Measurements from ENCODE around the gene RBM47.

RBM47 gene

GRCh38 chr4:40600850-40601249 is 28.8 kb downstream of the RBM47 start:
- ChIA-PET CTCF (no interaction called here), POLR2A (no interaction called here)
- TF ChIP-seq ZNF174 (tag by site-specific recombination; IDR thresholded peaks at IDR 0.05) = no peak
- no peak for TF ChIP-seq ZNF660 (tag by site-specific recombination; IDR thresholded peaks at IDR 0.05)
- no peak for TF ChIP-seq ZNF701 (tag by site-specific recombination; IDR thresholded peaks at IDR 0.05)
- no peak for TF ChIP-seq GLI2 (tag by site-specific recombination; IDR thresholded peaks at IDR 0.05; ENCODE audit: borderline replicate concordance, low read depth)
- TF ChIP-seq ZNF488 (tag by site-specific recombination; IDR thresholded peaks at IDR 0.05) = no peak
- TF ChIP-seq ZNF202 (tag by site-specific recombination; IDR thresholded peaks at IDR 0.05; ENCODE audit: borderline replicate concordance) = no peak
- no peak for TF ChIP-seq OSR2 (tag by site-specific recombination; IDR thresholded peaks at IDR 0.05)
- TF ChIP-seq ZNF274 (IDR thresholded peaks at IDR 0.05; ENCODE audit: low read length) = no peak
- TF ChIP-seq ZNF274 (tag by site-specific recombination; IDR thresholded peaks at IDR 0.05; ENCODE audit: borderline replicate concordance) = no peak
- TF ChIP-seq ZNF433 (tag by site-specific recombination; IDR thresholded peaks at IDR 0.05; ENCODE audit: low read depth) = no peak
- no peak for TF ChIP-seq INSM2 (tag by site-specific recombination; IDR thresholded peaks at IDR 0.05)
- TF ChIP-seq ZNF416 (tag by site-specific recombination; IDR thresholded peaks at IDR 0.05) = no peak
- TF ChIP-seq ZNF639 (tag by site-specific recombination; IDR thresholded peaks at IDR 0.05) = no peak
- TF ChIP-seq ZNF596 (tag by site-specific recombination; IDR thresholded peaks at IDR 0.05) = no peak
- TF ChIP-seq ZNF658 (tag by site-specific recombination; IDR thresholded peaks at IDR 0.05) = no peak
- no peak for TF ChIP-seq GLIS1 (tag by site-specific recombination; IDR thresholded peaks at IDR 0.05)
- no peak for TF ChIP-seq ZNF843 (tag by site-specific recombination; IDR thresholded peaks at IDR 0.05)
- no peak for TF ChIP-seq REST (tag by site-specific recombination; IDR thresholded peaks at IDR 0.05)
- TF ChIP-seq ZNF791 (tag by site-specific recombination; IDR thresholded peaks at IDR 0.05) = no peak
- TF ChIP-seq ZNF560 (tag by site-specific recombination; IDR thresholded peaks at IDR 0.05; ENCODE audit: borderline replicate concordance) = no peak
- TF ChIP-seq ZNF280D (tag by site-specific recombination; IDR thresholded peaks at IDR 0.05) = no peak

More at GRCh38 chr4:40600850-40601249, 28.8 kb downstream of the RBM47 start:
- H3K4me1 ChIP-seq (ENCODE audit: control insufficient read depth, insufficient read depth, low read length) = no peaks in the 10 kb centered on the region
- no peaks in the 10 kb centered on the region for H3K9me3 ChIP-seq (ENCODE audit: control insufficient read depth, insufficient read depth, low read depth, low read length)
- no peaks in the 10 kb centered on the region; a peak in 1 of 3 replicates for H3K36me3 ChIP-seq (ENCODE audit: control insufficient read depth in 2 of 2, insufficient read depth in 1 of 2, low read length in 2 of 2)
- H3K27ac ChIP-seq (ENCODE audit: extremely low read depth, low read depth, low read length) = no peak overlapping the region
- H3K4me3 ChIP-seq (ENCODE audit: low read depth, low read length) = no peak overlapping the region
